ENCODE measurements around the gene TSPAN15.
"Not testable (repeated sequence)": the region's sequence is repeated elsewhere in the genome, so short reads cannot be mapped to it uniquely, and the experiment has no call there.

The TSPAN15 gene

DNA sequence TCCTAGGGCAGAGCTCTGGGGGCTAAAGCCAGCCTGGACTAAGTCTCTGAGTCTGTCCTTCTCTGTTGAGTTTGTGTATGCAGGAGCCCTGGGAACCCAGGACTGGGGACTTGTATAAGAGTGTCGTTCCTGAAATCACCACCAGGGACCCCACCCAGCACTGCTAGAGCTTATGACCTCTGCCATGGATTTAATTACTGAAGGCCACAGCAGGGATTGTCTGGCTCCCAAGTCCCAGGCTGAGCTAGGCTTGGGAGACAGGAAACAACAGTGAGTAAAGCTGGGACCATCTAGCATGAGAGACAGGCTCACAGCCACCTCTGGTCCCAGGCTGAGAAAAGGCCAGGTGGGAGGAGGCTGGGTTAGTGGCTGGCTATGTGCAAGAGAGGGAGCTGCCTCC is 1.4 kb upstream of the TSPAN15 start:
- DNase-seq: no peak

DNA sequence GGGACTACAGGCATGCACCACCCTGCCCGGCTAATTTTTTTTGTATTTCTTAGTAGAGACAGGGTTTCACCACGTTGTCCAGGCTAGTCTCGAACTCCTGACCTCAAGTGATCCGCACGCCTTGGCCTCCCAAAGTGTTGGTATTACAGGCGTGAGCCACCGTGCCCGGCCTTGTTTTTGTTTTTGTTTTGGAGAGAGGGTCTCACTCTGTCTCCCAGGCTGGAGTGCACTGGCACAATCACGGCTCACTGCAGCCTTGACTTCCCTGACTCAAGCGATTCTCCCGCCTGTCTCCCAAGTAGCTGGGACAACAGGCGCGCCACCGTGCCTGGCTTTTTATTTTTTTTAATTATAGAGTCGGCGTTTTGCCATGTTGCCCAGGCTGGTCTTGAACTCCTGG is 870 bp upstream of the TSPAN15 start:
- not testable (repeated sequence) for DNase-seq

DNA sequence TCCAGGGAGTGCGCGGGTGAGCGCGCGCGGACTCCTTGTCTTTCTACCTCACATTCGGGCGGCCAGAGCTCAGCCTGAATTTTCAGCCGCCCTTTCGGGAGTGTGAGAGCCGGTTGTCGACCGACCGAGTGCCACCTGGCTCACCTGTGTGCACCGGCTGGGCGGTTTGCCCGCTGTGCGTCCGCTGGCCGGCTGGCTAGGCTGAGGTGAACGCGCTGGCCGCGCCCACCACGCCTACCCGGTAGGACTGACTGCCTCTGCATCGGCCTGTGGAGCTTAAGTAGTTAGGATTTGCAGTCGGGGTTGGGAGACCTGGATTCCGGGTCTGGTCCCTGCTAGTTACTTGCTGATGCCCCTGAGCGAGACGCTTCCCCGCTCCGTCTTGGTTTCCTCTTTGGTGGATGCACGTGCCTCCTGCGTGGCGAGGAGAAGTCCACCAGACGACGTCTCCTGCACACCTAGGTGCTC is 553 bp downstream of the TSPAN15 start:
- DNase-seq: no peak

DNA sequence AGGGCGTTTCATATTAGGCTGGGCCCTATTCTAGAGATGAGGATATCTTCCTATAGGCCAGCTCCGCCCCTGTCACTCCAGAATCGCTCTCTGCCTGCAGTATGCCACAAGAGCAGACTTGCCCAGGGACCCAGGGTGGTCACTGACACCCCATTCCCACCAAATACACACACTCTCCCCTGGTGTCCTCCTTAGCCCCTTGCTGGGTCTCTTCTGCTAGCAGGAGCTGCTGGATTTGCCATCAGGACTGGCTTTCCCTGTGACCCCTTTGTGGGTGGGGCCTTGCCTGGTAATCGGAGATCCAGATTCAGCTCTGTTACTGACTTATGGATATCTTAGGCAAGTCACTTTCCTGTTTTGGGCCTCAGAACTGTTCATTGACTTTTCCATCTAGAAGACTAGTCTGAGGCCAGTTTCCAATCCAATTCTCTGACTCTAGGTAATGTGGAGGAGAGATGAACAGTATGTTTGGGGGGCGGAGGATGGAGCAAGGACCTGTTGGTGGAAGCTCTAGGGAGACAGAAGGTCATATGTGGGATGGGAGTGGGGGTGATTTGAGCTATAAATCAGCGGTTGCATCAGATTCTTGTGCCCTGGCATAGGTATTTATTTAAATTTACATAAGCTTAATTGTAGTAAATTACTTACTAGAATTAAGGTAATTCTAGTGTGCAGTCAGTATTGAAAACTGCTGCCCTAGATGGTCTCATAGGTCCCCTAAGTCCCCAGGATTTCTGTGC is 1.6 kb downstream of the TSPAN15 start:
- DNase-seq: no peak

DNA sequence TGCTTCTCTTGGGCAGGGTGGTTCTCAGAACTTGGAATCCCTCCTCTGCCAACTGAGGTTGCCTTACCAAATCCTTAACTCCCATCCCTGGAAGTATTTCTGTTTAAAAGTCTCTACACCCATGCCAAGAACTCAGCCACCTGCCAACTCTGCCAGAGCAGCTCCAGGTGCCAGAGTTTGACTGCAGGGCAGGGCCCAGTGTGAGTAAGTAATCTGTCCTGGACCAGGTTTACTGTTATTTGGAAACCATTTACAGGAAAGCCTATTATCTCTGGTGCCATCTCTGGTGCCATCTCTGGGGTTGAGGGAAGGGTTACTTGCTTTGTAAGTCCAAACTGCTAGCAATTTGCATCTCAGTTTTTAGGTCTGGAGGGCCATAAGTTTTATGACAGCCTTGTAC is 2.5 kb downstream of the TSPAN15 start:
- DNase-seq: no peak

DNA sequence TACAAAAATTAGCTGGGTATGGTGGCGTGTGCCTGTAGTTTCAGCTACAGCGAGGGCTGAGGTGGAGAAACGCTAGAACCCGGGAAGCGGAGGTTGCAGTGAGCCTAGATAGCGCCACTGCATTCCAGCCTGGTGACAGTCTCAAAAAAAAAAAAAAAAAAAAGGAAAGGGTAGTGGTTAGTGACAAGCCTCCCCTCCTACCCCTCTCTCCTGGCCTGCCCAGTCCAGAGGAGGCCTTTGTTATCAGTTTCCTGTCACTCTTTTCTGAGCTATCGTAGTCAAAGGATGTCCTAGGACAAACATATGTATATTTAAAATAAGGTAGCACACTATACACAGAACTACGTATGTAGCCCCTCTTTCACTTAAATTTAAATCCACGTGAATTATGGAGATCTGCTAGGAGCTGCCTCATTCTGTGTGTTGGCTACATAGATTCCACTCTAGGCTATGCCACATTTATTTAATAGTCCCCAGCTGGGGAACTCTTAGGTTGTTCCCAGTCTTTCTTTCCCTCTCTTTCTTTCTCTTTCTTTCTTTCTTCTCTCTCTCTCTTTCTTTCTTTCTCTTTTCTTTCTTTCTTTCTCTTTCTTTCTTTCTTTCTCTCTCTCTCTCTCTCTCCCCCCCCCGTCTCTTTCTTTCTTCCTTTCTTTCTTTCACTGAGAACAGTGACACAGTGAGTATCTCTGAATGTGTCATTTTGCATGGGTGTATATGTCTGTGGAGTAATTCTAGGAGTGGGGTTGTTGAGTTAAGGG is 3.9 kb downstream of the TSPAN15 start:
- DNase-seq: no peak

DNA sequence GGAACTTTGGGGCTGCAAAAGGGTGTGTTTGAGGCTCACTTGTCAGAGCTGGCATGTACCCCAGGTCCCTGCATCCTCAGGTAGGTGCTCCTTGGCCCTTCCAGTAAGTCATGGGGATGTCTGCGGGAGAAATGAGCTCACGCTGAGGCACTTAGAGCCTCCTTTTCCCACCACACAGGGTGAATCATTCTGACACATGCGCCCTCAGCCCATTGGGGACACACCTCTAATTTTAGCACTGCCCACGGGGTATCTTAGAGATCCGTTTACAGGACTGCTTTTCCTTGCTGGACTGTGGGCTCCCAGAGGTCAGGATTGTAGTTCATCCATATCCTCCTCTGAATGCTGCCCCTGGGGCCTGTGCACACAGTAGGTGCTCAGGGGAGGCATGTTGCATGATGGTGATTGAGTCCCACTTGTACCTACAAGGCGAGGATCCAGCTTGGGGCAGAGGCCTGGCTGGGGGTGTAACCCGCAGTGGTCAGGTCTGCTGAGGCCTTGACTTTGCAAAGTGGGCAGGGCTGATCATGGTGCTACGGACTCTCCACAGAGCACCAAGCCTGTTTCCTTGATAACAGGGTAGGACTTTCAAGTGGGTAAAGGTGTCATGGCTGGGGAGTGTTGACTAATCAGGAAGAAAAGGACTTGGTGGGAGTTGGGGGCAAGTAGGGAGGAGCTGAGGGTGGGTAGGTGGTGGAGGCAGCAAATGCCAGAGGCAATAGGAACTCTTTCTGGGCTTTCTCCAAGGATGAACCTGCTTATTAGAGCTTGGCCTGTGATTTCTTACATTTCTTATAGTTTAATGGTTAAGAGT is 5.8 kb downstream of the TSPAN15 start:
- no peak for DNase-seq

DNA sequence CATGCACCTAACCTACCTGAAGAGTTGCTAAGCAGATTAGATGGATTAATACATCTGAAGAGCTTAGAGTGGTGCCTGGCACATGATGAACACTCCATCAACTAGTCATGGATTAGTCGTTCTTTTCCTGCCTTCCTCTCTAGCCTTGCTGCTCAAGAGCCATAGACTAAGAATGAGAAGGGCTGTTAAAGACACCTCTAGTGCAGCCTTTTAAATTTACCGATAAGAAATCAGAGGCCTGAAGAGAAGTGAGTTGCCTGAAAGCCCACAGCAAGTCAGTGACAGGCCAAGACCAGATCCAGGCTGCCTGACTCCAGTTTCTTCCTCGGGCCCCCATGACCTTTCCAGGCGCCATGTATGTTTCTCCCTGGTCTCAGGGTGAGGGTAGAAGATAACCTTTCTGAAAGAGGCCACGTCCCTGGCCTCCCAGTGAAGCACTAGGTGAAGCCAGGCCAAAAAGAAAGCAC is 6.5 kb downstream of the TSPAN15 start:
- no peak for DNase-seq

DNA sequence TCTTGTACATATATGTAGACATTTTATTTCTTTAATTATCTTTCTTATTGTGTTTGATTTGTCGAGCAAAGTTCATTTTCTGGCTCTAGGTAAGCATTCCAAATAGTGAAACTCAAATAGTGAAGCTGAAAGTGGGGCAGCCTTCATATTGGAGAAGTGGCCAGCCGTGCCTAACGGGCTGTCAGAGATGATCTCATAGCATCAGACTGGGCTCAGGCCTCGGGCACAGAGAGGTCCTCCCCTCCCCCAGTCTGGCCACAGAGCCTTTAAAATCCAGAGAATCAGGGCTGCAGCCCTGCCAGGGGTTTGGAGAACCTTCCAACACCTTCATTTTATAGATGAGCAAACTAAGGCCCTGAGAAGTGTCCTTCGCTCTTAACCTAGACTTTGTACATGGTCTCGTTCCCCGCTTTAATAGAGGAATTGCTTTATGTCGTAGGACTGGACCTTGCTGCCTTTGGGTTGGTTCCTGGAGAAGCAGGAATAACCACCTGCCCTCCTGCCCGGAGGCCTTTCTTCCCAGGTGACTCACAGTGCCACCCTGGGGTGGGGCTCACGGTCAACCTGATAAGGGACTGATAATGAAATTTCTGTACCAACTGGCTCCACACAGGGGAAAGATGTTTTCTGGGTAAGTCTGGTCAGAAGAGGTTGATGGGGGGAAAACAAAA is 7.3 kb downstream of the TSPAN15 start:
- DNase-seq: no peak

DNA sequence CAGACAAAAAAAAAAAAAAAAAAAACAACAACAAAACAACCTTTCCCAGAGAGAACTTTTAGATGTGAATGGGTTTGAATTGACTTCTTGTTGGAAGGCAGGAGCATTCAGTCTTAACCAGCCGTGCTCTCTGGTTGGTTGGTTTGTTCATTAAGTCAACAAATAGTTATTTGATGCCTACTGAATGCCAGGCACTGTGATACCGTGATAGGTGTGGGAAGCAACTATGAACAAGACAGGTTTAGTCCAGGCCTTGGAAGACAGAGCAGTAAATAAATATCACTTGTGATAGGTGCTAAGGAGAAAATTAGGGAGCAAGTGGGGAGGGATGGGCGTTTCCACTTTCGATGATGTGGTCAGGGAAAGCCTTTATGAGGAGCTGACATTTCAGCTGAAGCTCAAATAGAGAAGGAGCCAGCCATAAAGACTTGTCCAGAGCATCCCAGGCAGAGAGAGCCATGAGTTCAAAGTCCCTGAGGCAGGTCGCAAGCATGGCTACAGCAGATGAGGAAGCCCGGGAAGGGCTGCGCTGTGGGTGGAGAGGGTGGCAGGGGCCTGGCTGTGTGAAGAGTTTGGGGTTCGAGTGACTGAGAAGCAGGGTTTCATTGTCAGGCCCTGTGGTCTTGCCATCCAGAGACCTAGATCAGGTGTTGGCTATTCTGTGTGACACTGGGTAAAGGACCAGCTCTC is 8.0 kb downstream of the TSPAN15 start:
- DNase-seq: no peak

DNA sequence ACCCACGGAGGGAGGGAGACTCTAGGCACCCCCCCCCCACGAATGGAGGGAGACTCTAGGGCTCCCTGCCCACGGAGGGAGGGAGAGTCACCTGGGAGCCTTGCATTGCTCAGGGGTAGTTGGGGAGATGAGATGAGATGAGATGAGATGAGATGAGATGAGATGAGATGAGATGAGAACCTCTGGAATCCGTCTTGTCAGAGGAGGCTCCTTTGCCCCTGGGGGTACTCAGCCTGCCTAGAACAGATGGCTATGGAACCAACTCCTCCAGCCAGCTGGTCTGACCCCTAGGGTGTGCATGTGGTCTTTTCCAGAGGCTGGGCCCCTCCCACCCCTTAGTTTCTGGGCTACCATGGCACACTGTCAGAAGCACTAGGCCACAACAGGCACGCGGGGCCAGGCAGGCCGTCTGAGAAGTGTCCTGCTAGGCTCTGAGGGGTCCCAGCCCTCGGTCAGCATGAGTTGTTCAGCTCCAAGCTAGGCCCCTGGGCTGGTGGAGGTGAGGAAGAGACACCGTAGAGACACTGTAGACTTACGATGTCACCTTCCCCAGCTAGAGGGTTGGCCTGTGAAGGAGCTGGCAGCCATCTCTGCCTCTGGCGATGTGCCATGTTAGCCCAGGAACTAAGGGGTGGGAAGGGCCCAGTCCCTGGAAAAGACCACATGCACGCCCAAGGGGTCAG is 8.8 kb downstream of the TSPAN15 start:
- DNase-seq: no peak

DNA sequence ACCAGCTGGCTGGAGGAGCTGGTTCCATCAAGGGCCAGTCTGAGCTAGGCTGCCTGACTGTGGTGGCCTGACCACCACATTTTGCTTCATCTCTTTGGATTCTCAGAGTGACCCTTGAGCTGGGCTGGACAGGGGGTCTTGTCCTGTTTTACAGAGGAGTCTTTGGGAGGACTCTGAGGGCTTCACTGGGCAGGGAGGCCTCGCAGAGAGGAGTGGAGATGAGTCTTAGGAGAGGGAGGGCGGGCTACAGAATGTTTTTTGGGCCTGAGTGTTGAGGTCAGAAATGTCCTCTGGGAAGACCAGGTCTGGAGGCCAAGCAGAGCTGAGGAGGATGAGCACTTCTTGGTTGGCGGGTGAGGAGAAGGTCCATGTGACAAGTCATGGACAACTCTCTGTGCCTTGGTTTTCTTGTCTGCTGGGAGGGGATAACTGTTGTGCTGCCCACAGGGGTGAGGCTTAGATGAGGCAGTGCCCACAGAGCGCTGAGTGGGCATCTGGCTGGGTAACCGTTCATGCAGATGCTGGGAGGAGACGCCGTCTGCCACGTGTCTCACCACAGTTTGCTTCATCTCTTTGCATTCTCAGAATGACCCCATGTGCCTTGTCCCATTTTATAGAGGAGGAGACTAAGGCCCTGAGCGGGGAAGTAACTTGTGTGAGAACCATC is 9.4 kb downstream of the TSPAN15 start:
- no peak for DNase-seq

DNA sequence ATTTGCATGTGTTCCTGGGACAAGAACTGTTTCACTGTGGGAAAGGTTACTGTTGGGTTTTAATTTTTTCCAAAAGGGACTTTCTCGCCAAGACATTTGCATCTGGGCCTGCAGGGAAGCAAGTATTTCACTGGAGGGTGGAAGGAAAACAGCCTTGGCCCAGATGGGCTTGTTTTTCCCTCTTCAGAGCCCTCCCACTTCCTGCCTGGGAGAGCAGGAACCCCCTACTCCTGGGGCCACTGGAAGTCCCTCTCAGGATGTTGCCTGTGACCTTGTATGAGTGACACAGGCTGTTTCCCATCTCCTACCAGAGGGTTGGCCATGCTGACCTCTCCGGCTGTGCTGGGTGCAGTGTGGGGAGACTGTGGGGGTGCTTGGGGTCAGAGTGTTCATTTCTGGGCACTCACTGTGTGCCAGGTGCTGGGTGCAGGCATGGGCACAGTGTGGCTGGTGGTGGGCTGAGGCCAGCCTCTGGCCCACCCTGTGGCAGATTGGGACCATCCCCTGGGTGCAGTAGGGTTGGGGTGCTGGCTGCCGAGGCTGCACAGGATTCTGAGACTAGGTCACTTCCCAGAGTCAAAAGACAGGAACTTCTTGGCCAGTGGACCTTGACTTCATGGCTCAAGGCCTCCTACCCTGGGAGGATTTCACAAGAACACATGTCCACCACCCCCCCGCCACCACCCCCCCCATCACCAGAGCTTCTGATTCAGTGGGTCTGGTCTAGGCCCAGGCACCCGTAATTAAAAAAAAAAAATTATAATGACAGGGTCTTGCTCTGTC is 10.2 kb downstream of the TSPAN15 start:
- no peak for DNase-seq

DNA sequence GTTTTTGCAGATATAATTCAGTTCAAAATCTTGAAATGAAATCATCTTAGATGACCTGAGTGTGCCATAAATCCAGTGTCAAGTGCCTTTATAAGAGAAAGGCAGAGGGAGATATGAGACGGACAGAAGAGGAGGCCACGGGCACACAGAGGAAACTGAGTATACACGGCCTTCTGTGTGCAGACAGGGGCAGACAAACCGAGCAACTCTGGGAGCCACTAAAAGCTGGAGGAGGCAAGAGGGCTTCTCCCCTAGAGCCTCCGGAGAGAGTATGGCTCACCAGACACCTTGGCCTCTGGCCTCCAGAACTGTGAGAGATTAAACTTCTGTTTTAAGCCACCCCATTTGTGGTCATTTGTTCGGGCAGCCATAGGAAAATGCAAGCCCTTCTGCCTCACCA is 12.6 kb downstream of the TSPAN15 start:
- no peak for DNase-seq

DNA sequence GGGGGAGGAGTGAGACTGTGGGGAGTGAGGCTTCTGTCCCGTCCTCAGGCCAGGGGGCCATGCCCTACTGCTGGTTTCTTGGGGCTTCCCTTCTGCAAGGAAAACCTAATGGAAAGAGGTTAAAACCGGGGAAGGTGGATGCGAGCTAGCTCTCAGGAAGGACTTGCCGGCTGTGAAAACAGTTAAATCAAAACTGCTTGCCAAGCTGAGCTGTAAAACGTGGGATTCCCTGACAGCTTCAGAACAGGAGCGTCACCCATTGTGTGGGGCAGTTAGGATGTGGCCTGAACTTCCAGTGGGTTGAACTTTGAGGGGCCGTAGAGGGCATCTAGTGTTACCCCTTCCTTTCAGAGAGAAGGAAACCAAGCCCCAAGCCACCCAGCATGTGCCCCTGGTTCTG is 13.1 kb downstream of the TSPAN15 start:
- DNase-seq: no peak

DNA sequence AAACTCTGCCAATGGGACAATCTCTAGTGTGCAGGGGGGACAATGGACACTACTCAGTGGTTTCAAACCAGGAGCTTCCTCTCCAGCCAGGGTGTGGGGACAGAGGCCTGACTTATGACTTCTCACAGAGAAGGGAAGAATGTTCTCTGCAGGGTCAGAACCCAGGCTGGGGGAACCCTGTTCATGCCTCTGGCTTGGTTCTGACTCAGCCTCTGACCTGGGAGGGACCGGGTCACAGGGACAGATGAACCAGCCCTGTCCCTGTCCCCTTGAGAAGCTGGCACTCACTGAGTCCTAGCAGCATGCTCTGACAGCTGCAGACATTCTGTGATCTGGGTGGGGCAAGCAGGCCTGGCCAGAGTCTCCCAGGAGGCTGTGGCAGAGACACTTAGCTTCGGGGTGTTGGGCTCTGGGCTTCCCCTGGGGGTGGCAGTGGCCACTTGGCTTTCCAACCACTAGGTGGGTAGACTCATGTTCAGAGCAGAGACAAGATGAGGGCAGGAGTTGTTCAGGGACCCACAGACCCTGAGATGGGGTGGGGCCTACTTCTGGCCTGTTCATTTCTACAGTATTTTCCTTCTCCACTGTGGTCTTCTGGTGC is 13.6 kb downstream of the TSPAN15 start:
- no peak for DNase-seq

DNA sequence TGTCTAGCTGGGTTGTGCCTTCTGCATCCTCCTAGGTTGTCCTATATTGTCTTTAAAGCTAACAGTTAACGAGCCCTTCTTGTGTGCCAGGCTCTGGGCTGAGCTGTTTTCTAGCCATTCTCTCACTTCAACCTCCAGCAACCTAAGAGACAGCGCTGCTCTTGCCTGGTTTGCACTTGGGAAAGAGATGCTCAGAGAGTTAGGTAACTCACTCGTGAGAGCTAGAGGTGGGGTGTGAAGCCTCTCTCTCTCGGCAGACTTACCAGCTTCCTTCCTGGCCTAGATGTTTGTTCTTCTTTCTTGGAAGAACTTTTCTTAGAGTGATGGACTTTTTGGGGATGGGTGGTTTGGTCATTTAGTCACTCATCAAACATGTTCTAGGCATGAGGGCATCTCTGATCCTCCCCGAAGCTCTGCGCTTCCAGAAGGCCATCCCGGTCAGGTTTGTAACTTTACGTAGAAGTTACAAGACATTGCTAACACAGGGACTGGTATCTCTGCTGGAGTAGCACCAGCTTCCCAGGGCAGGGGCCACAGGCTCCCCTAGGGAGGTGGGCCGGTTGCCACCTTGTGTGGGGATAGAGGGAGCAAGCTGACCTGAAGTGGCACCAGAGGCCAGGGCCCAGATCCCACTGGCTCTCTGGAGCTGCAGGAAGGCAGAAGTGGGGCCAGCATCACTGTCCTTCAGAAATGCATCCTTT is 14.3 kb downstream of the TSPAN15 start:
- no peak for DNase-seq

DNA sequence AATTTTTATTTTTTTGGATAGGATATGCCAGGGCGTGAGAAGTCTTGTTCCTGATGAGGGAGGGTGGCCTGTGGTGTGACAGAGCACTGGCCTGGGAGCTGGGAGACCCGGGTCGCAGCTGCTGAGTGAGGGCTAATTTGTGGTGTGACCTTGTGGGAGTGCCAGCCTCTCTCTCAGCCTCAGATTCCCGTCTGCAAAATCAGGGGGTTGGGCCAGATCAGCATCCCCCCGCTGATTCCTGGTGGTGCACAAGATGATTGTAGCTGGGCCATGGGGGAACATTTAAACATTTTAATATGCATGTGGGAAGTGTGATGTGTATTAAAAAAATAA is 14.9 kb downstream of the TSPAN15 start:
- DNase-seq: no peak

DNA sequence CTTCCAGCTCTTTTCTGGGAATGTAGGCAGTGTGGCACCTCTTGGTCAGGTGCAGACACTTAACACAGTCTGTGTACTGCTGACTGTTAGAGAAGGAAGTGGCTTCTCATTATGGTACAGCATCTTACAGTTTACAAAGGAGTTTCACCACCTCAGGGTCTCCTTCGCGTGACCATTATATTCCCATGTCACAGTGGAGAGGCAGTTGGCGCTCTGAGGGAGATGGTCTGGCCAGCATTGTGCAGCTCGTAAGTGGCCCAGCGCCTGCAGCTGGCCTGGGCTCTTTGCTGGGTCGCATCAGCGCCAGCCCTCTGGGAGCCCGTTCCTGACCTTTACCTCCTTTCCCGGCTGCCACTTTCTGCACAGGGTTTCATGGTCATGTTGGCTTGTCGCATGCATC is 15.4 kb downstream of the TSPAN15 start:
- DNase-seq: no peak
